ENCODE measurements around the gene SMIM29.
A peak's percentile ranks its signal among the peaks of the same experiment; 100 is the strongest.

The SMIM29 gene

DNA sequence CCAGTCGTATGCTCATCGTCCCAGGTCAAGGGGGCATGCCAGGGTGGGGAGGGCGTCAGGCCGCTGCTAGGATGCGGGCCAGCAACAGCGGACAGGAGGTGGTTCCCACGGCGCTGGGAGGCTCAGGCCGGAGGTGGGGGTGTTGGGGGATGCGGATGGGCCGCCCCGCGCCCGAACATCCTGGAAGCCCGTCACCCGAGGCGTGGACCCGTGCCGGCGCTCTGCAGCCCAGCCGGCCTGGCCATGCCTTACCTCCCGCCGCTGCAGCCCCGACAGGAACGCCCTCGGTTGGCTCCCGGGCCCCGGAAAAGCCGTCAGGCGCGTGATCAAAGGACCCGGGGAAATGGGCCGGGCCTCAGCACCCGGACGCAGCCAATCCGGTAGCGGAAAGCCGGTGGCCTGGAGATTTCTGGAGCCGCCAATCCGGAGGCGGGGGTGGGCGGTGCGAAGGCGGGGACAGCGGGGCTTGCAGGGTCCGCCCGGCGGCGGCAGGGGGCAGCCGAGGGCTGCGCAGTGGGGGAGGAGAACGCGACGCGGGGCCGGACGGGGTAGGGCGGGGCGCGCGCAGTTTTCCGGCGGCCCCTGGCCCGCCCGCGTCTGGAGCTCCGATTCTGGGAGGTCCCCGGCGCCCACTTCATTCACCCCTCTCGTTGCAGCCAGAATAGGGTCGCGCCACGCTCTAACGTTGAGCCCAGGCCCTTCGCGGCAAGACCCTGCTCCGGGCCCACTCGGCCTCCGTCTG is at the start of gene SMIM29:
Gene SMIM29 (minus strand): TSS at position 280 of the 742 bp plus-strand sequence. CDS start 1,215 bp downstream, outside the sequence.
- peak within 1 kb of the TSS; percentile 85 for H3K9ac ChIP-seq
- H3K27me3 ChIP-seq (ENCODE audit: control insufficient read depth, insufficient read depth, low read length): no peaks in the 10 kb centered on the region
- TF ChIP-seq, protein P1, sequence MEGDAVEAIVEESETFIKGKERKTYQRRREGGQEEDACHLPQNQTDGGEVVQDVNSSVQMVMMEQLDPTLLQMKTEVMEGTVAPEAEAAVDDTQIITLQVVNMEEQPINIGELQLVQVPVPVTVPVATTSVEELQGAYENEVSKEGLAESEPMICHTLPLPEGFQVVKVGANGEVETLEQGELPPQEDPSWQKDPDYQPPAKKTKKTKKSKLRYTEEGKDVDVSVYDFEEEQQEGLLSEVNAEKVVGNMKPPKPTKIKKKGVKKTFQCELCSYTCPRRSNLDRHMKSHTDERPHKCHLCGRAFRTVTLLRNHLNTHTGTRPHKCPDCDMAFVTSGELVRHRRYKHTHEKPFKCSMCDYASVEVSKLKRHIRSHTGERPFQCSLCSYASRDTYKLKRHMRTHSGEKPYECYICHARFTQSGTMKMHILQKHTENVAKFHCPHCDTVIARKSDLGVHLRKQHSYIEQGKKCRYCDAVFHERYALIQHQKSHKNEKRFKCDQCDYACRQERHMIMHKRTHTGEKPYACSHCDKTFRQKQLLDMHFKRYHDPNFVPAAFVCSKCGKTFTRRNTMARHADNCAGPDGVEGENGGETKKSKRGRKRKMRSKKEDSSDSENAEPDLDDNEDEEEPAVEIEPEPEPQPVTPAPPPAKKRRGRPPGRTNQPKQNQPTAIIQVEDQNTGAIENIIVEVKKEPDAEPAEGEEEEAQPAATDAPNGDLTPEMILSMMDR (IDR thresholded peaks at IDR 0.05): peak; percentile 96
- H2AFZ ChIP-seq: peak within 1 kb of the TSS; percentile 100
- H3K9me3 ChIP-seq (ENCODE audit: control insufficient read depth, low read length): no peaks in the 10 kb centered on the region
- H3K4me1 ChIP-seq: peaks cover 4% of the 10 kb centered on the region
- peak within 1 kb of the TSS; percentile 60 for H3K27ac ChIP-seq
- no peaks in the 10 kb centered on the region for H3K79me2 ChIP-seq
- H3K36me3 ChIP-seq (ENCODE audit: control insufficient read depth, insufficient read depth, low read length): no peaks in the 10 kb centered on the region
- peak within 1 kb of the TSS; percentile 97 for H3K4me2 ChIP-seq (ENCODE audit: low read length)
- peak within 1 kb of the TSS; percentile 76 for H3K4me3 ChIP-seq (ENCODE audit: low read depth, low read length)

DNA sequence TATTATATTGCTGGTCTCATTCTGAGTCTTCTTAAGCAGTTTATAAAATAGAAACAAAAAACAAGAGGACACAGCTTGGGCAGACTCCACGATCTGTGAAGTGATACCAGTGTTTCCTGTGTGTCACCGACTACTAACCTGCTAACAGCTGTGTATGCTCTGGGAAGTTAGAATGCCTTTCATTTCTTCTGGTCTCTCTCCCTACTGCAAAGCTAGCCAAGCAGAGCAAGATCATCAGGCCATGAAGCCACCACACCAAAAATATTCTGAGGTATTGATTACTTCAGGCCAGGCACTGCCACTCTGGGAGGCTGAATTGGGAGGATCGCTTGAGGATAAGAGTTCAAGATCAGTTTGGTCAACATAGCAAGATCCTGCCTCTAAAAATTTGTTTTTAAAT is 46.9 kb upstream of the SMIM29 start:
- H3K27me3 ChIP-seq (ENCODE audit: control insufficient read depth, insufficient read depth, low read length): no peaks in the 10 kb centered on the region
- no peaks in the 10 kb centered on the region for H3K9me3 ChIP-seq (ENCODE audit: control insufficient read depth, low read length)
- no peaks in the 10 kb centered on the region for H3K36me3 ChIP-seq (ENCODE audit: control insufficient read depth, insufficient read depth, low read length)
- H3K27ac ChIP-seq: no peak overlapping the region
- H3K9ac ChIP-seq: no peak overlapping the region
- no peak overlapping the region for H3K4me2 ChIP-seq (ENCODE audit: low read length)
- H3K4me3 ChIP-seq (ENCODE audit: low read depth, low read length): no peak overlapping the region
- peaks cover 7% of the 10 kb centered on the region for H3K4me1 ChIP-seq
- TF ChIP-seq, protein P1 (IDR thresholded peaks at IDR 0.05): no peak
- H2AFZ ChIP-seq: no peak overlapping the region
- peaks cover 7% of the 10 kb centered on the region for H3K79me2 ChIP-seq

DNA sequence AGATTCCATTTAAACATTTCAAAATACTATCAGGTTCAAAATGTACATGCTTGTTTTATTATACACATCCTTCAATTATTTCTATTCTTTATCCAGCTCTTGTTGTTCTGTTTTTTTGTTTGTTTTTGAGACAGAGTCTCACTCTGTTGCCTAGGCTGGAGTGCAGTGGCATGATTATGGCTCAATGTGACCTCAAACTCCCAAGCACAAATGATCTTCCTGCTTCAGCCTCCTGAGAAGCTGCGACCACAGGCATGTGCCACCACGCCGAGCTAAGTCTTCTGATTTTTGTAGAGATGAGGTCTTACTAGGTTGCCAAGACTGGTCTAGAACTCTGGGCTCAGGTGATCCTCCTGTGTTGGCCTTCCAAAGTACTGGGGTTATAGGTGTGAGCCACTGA is 44.1 kb upstream of the SMIM29 start:
- no peaks in the 10 kb centered on the region for H3K9me3 ChIP-seq (ENCODE audit: control insufficient read depth, low read length)
- no peak overlapping the region for H3K27ac ChIP-seq
- no peaks in the 10 kb centered on the region for H3K27me3 ChIP-seq (ENCODE audit: control insufficient read depth, insufficient read depth, low read length)
- no peak overlapping the region for H3K9ac ChIP-seq
- H2AFZ ChIP-seq: no peak overlapping the region
- TF ChIP-seq, protein P1 (IDR thresholded peaks at IDR 0.05): no peak
- H3K4me2 ChIP-seq (ENCODE audit: low read length): no peak overlapping the region
- no peaks in the 10 kb centered on the region for H3K36me3 ChIP-seq (ENCODE audit: control insufficient read depth, insufficient read depth, low read length)
- H3K4me3 ChIP-seq (ENCODE audit: low read depth, low read length): no peak overlapping the region
- H3K79me2 ChIP-seq: peaks cover 4% of the 10 kb centered on the region
- no peaks in the 10 kb centered on the region for H3K4me1 ChIP-seq

DNA sequence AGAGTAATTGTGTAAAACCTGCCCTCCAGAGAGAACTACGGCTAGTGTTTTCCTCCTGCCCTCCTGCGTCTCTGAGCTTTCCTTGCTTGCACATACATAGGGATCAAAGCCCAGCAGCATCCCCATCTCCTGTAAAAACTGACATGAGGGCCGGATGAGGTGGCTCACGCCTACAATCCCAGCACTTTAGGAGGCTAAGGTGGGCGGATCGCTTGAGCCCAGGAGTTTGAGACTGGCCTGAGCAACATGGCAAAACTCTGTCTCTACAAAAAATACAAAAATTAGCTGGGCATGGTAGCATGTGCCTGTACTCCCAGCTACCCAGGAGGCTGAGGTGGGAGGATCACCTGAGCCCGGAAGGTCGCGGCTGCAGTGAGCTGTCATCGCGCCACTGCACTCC is 40.3 kb upstream of the SMIM29 start:
- Histone ChIP-seq H3K79me2 (no peaks in the 10 kb centered on the region), H3K9ac (no peak overlapping the region), H3K36me3 (ENCODE audit: control insufficient read depth, insufficient read depth, low read length) (no peaks in the 10 kb centered on the region), H3K9me3 (ENCODE audit: control insufficient read depth, low read length) (no peaks in the 10 kb centered on the region), H2AFZ (no peak overlapping the region), H3K4me1 (no peaks in the 10 kb centered on the region), H3K27me3 (ENCODE audit: control insufficient read depth, insufficient read depth, low read length) (no peaks in the 10 kb centered on the region), H3K4me2 (ENCODE audit: low read length) (no peak overlapping the region), H3K4me3 (ENCODE audit: low read depth, low read length) (no peak overlapping the region), H3K27ac (no peak overlapping the region)
- TF ChIP-seq, protein P1 (IDR thresholded peaks at IDR 0.05): no peak

DNA sequence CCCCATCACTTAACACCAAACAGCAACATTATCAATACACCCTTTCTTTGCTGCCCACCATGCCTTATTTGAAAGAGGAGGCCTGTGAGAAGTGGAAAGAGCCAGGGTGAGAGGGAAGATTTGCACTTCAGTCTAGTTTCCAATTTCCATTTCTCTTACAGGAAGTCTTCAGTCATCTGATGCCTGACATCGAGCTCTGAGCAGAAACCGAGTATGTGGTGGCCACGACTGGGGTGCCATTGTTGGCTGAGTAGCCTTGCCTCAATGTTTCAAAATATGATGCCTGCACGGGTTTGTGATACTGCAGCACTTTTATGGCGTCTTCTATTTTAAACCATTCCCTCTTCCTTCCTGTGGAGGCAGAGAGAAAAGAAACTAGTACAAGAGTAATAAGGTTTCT is 39.8 kb upstream of the SMIM29 start:
- H3K27me3 ChIP-seq (ENCODE audit: control insufficient read depth, insufficient read depth, low read length): no peaks in the 10 kb centered on the region
- TF ChIP-seq, protein P1 (IDR thresholded peaks at IDR 0.05): no peak
- H3K9me3 ChIP-seq (ENCODE audit: control insufficient read depth, low read length): no peaks in the 10 kb centered on the region
- no peaks in the 10 kb centered on the region for H3K36me3 ChIP-seq (ENCODE audit: control insufficient read depth, insufficient read depth, low read length)
- no peaks in the 10 kb centered on the region for H3K79me2 ChIP-seq
- H2AFZ ChIP-seq: no peak overlapping the region
- no peak overlapping the region for H3K9ac ChIP-seq
- H3K4me1 ChIP-seq: no peaks in the 10 kb centered on the region
- no peak overlapping the region for H3K27ac ChIP-seq
- no peak overlapping the region for H3K4me2 ChIP-seq (ENCODE audit: low read length)
- no peak overlapping the region for H3K4me3 ChIP-seq (ENCODE audit: low read depth, low read length)
